Measurements from ENCODE around the gene GPC2. TPM values are rescaled to one million over a fixed set of nuclear protein-coding genes. Genes with fewer than 3 reads are reported as not detected.
A peak's percentile ranks its signal among the peaks of the same experiment; 100 is the strongest.
"Not testable (repeated sequence)": the region's sequence is repeated elsewhere in the genome, so short reads cannot be mapped to it uniquely, and the experiment has no call there.

The GPC2 gene
- polyA plus RNA-seq, 4 donors, result 8.7 to 14.5 (median 9.3) TPM

DNA sequence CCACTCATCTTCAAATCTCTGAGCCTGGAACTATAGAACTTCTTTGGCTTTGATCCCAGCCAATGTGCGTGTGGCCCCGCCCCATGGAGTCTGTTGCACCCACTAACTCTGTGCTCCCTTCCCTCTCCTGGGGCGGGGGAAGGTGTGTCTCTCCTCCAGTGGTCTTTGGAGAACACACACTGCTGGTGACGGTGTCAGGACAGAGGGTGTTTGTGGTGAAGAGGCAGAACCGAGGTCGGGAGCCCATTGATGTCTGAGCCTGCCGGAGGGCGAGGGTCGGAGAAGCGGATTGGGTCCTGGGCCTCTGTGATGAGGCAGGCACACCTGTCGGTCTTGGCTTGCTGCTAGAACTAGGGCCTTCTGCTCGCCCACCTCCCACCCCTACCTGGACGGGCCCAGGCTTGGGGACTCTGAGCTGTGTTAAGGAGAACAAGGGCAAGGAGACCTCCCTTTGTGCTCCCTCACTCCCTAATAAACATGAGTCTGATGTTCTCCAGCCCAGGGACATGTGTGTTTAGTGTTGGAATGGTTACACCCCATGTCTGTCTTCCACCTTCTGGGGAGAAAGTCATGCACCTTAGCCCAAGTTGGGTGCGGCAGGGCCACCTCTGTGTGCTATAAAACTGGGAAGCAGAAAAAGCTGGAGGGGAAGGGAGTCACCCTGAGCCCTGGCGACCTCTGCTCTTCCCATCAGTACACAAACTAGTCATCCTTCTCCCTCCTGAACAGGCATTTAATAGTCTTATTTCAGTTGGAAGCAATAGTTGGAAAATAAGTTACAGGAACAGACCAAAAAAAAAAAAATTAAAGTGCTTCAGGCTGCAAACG is 23.3 kb downstream of the GPC2 start:
- no peak for DNase-seq (ENCODE audit: low read depth in 4 of 4, low spot score in 3 of 4)

GRCh38 chr7:100152937-100153666 is 24.1 kb downstream of the GPC2 start:
- DNase-seq (ENCODE audit: low read depth in 4 of 4, low spot score in 3 of 4), result no peak

GRCh38 chr7:100152404-100152803 is 24.8 kb downstream of the GPC2 start:
- DNase-seq (ENCODE audit: low read depth in 4 of 4, low spot score in 3 of 4), result no peak

DNA sequence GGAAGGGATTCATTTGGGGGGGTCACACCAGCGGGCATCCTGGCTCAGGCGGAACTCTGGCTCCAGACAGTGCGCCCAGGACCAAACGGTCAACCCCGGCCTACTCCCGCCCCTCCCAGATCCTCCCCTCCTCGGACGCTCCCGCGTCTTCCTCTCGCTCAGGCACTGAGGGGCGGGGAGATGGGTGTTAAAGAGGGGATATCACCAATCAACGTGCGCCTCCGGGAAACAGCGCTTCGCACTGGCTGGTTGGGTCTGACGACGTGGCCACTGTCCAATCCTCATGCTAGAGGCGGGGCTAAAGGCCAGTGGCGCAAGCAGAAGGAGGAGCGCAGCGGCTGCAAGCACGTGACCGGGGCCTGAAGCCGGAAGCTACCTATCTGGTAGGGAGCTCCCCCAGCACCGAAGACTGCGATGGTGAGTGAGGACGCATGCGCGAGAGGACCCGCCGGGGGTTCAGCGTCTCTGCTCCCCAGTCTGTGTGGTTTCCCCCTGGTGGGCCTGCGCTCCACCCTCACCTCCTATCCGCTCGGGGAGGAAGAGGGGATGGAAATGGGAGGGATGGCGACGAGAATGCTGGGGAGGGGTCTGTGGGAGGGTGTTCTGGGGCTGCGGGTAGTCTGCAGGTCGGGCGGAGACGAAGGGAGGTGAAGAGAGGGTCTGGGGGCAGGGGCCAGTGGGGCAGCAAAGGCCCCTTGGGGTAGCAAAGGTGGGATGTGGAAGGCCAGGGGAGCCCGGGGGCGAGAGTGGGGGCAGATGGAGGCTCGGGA is 28.4 kb downstream of the GPC2 start, which contains the start of gene LAMTOR4:
TSS of gene LAMTOR4 (plus strand) at position 360 of the 770 bp plus-strand sequence. CDS start at position 415, 55 bp downstream.
- peak; percentile 93 to 97 (median 95) for DNase-seq (ENCODE audit: low read depth in 4 of 4, low spot score in 3 of 4)

- no peak for DNase-seq (ENCODE audit: low read depth in 4 of 4, low spot score in 3 of 4)
Measured at GRCh38 chr7:100148225-100148558, 29.0 kb downstream of the GPC2 start.

DNA sequence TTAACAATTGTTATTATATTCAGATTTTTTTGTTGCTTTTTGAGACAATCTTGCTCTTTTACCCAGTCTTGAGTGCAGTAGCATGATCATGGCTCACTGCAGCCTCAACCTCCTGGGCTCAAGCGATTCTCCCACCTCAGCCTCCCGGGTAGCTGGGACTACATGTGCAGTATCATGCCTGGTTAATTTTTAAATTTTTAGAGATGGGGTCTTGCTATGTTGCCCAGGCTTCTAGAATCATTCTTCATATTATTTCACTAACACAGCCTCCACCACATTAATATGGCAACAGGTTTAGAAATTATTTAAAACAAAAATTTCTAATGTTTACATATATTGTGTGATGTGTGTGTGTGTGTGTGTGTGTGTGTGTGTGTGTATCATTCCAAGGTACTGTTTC is 29.9 kb downstream of the GPC2 start:
- no peak for DNase-seq (ENCODE audit: low read depth in 4 of 4, low spot score in 3 of 4)

DNA sequence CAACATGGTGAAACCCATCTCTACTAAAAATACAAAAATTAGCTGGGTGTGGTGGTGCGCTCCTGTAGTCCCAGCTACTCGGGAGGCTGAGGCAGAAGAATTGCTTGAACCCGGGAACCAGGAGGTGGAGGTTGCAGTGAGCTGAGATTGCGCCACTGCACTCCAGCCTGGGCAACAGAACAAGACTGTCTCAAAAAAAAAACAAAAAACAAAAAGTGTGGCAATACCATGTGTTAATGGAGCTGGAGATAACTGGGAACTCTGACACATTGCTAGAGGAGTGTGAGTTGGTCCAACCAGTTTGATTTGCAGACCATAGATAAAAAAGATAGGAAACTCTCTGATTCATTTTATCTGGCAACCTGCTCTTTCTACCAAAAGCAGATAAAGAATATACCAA is 30.8 kb downstream of the GPC2 start:
- DNase-seq (ENCODE audit: low read depth in 4 of 4, low spot score in 3 of 4), result not testable (repeated sequence)

- DNase-seq (ENCODE audit: low read depth in 4 of 4, low spot score in 3 of 4), result no peak
Measured at GRCh38 chr7:100142461-100142860, 34.7 kb downstream of the GPC2 start.

DNA sequence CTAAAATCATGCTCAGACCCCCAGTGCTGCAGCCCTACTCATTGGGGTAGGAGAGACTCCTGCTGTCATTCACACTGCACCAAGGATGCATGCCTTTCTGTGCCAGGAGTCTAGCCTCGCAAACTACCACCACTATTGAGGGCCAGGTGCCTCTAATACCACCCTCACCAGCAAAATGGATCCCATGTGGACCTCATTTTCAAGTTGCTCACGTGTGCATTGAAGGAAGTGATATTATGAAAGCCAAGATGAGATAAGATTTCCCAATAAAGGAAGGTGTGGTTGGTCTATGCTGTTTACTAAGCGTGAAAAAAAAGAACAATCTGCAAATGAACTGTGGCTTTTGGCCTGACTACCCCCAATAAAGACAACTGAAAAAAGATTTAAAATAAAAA is 35.6 kb downstream of the GPC2 start:
- no peak for DNase-seq (ENCODE audit: low read depth in 4 of 4, low spot score in 3 of 4)

DNA sequence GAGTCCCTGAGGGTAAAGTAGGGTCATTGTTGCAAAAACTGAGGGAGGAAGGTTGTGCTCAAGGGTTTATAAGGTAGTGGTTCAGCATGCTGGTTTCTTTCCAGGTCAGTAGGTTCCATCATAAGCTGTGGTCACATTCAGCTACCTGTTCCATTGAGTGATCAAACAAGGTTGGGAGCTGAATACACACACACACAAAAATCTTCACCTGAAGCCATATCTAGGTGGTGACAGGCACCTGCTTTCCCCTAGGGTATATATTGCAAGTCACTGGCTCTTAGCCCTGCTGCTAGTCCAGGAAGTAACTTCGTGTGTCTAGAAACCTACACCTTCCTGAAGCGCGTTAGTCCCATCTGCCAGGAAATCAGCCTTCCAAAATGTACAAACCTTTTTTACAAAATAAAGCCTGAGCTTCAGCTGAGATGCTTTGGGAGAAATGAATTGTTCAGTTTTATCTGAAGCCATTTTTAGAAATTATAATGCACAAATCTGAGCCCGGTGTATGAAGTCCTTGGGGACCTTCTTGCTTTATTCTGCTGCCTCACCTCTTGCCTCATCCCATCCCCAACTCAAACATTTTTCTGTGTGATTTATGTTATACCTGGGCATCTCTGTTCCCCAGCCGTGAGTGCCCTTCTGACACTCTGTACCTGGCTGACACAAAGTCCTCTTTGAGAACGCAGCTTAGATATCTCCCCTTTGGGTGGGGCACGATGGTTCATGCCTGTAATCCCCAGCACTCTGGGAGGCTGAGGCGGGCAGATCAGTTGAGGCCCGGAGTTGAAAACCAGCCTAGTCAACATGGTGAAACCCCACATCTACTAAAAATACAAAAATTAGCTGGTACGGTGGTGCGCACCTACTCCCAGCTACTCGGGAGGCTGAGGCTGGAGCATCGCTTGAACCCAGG is 39.1 kb downstream of the GPC2 start:
- DNase-seq (ENCODE audit: low read depth in 4 of 4, low spot score in 3 of 4), result no peak

GRCh38 chr7:100132697-100133151 is 44.5 kb downstream of the GPC2 start:
- DNase-seq (ENCODE audit: low read depth in 4 of 4, low spot score in 3 of 4), result no peak

DNA sequence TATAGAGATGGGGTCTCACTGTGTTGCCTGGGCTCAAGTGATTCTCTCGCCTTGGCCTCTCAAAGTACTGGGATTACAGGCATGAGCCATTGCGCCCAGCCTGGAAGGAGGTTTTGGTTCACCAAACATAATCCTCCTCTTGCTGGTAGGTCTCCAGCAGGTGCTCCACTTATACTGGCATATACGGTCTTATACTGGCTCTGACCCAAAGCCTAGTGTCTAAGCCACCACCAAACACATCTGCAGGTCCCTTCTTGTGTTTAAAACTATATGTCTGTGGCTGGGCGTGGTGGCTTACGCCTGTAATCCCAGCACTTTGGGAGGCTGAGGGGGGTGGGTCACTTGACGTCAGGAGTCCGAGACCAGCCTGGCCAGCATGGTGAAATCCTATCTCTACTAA is 45.1 kb downstream of the GPC2 start:
- no peak for DNase-seq (ENCODE audit: low read depth in 4 of 4, low spot score in 3 of 4)

DNA sequence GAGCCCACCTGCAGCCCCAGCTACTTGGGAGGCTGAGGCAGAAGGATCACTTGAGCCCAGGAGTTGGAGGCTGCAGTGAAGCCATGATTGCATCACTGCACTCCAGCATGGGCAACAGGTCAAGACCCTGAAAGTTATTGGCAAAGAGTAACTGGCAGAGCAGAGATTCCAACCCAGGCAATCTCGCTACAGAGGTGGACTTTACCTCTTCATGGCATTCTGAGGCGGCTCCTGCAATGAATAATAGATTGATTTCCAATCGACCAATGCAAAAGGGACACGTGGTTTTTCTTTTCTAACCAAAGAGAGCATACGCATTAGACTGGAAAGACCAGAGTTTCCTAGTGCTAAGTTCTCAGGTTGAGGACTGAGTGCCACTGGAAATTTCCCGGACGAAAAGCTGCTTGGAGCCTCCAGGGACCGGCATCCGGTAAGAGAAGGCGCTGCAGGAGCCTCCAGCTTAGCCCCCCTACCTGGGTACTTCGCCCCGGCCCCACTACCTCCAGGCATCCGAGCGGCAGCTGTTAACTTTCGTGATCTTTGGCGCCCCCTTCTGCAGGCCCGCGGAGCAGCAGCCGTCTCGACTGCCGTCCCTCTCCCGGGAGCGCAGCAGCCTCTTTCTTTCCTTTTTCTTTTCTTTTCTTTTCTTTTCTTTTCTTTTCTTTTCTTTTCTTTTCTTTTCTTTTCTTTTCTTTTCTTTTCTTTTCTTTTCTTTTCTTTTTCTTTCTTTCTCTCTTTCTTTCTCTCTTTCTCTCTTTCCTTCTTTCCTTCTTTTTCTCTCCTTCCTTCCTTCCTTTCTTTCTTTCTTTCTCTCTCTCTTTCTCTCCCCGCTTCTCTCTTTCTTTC is 46.4 kb downstream of the GPC2 start:
- DNase-seq (ENCODE audit: low read depth in 4 of 4, low spot score in 3 of 4), result peak in 2 of 4 donors; percentile 37 to 69

- not testable (repeated sequence) for DNase-seq (ENCODE audit: low read depth in 4 of 4, low spot score in 3 of 4)
Measured at GRCh38 chr7:100130220-100130607, 47.0 kb downstream of the GPC2 start.

DNA sequence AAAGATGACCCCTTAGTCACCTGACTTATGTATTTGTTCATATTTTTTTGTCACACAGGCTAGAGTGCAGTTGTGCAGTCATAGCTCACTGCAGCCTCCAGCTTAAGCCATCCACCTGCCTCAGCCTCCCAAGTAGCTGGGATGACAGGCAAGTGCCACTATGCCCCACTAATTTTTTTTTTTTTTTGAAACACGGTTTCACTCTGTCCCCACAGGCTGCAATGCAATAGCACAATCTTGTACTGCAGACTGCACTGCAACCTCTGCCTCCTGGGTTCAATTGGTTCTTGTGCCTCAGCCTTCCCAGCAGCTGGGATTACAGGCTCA is 48.6 kb downstream of the GPC2 start:
- DNase-seq (ENCODE audit: low read depth in 4 of 4, low spot score in 3 of 4), result no peak

DNA sequence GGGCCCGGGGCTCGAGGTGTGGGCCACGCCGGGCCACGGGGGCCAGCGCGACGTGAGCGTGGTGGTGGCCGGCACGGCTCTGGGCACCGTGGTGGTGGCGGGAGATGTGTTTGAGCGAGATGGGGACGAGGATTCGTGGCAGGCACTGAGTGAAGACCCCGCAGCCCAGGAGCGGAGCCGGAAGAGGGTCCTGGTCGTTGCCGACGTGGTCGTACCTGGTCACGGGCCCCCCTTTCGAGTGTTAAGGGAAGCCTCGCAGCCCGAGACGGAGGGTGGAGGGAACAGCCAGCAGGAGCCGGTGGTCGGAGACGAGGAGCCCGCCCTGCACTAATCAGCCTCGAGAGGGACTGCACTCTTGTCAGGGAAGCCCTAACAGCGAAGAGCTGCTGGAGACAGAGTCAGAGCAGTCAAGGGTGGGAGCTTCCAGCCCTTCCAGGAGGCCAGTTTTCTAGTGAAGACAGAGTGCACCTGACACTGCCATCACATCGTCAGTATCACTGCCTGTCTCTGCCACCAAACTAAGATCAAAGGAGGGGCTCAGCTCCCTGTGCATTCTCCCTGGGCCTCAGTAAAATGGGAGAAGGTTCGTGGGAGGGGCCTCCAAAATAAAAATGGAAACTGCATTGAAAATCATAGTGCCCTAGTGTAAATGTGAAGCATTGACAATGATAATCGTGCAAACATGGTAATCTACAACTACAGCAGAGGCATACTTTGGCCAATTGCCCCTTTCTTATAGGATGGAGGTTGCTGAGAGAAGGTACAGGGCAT is 49.1 kb downstream of the GPC2 start:
- no peak for DNase-seq (ENCODE audit: low read depth in 4 of 4, low spot score in 3 of 4)

GRCh38 chr7:100126931-100127865 is 50.0 kb downstream of the GPC2 start, which contains the start of gene MBLAC1:
Gene MBLAC1, plus strand, starts transcription at chr7:100126967. Its CDS starts 429 bp downstream, at chr7:100127396.
- DNase-seq (ENCODE audit: low read depth in 4 of 4, low spot score in 3 of 4), result peak; percentile 92 to 95 (median 94)
